Peyer's patch (tissue), 4 donors: ENCODE data around the gene KRTAP9-1. TPM values are rescaled to one million over a fixed set of nuclear protein-coding genes. Genes with fewer than 3 reads are reported as not detected.

ENCODE experiments used
- DNase-seq, 3 donors: peaks; one replicate each; pipeline ENCODE4 v3.0.0-alpha.2; 2017 to 2019
- H3K27ac ChIP-seq, 4 donors: fragments of 200-600 bp; sonication (generic); one replicate each; pipeline ENCODE4 v1.5.1; 2016 to 2019
- H3K27me3 ChIP-seq, 2 donors: fragments of 200-600 bp; sonication (generic); one replicate each; pipeline ENCODE4 v1.5.1; 2019
- H3K36me3 ChIP-seq, 3 donors: fragments of 200-600 bp; sonication (generic); one replicate each; pipeline ENCODE4 v1.5.1; 2016 to 2019
- H3K4me1 ChIP-seq, 4 donors: fragments of 200-600 bp; sonication (generic); one replicate each; pipeline ENCODE4 v1.5.1; 2016 to 2019
- H3K4me3 ChIP-seq, 4 donors: fragments of 200-600 bp; sonication (generic); 1 replicate in 3 of 4; 2 replicates in 1 of 4; pipeline ENCODE4 v1.5.1; 2016 to 2019; ENCODE audit warnings: mild to moderate bottlenecking in 1 of 4
- H3K9me3 ChIP-seq, 4 donors: fragments of 200-600 bp; sonication (generic); one replicate each; pipeline ENCODE4 v1.5.1; 2016 to 2019; ENCODE audit warnings: mild to moderate bottlenecking in 1 of 4
- CTCF ChIP-seq, 6 experiments: fragments of 450-650 bp in 4 of 6; fragments of 200-600 bp in 2 of 6; sonication (generic) in 1 of 6; IDR thresholded peaks; one replicate each; pipeline ENCODE4 v1.5.1; 2017 to 2019; ENCODE audit warnings: antibody characterized with exemption in 6 of 6, mild to moderate bottlenecking in 3 of 6, moderate library complexity in 1 of 6
- POLR2A ChIP-seq, 2 donors: fragments of 450-650 bp; IDR thresholded peaks; one replicate each; pipeline ENCODE4 v1.5.1; 2017; ENCODE audit warnings: antibody characterized with exemption in 2 of 2, mild to moderate bottlenecking in 2 of 2, moderate library complexity in 2 of 2
- total RNA-seq, 4 donors: library from RNA; depleted of rRNA; stranded (reverse); fragments of >200 nt; gene quantifications; one replicate each; pipeline ENCODE4 v1.1.0, GENCODE V29; 2016

The KRTAP9-1 gene
- total RNA-seq, 4 donors from 2014 or later = not detected

- H3K4me1 ChIP-seq = peaks cover 0 to 2% (median 0%) of the 10 kb centered on the region in 4 donors
- H3K27ac ChIP-seq = no peak within 1 kb of the TSS
- H3K27me3 ChIP-seq = no peaks in the 10 kb centered on the region
- no peak within 1 kb of the TSS for H3K4me3 ChIP-seq
- no peaks in the 10 kb centered on the region for H3K9me3 ChIP-seq
- no peak for DNase-seq
- H3K36me3 ChIP-seq = no peaks in the 10 kb centered on the region
- no peak for TF ChIP-seq POLR2A (IDR thresholded peaks at IDR 0.05)
- no peak for TF ChIP-seq CTCF (IDR thresholded peaks at IDR 0.05)
Measured at GRCh38 chr17:41177727-41178271, 11.9 kb upstream of the KRTAP9-1 start, which contains the start of gene KRTAP4-2. Gene KRTAP4-2, minus strand, starts transcription at chr17:41178221. Its CDS starts 57 bp downstream, at chr17:41178164.

GRCh38 chr17:41178341-41178740, 11.3 kb upstream of the KRTAP9-1 start:
- DNase-seq = no peak
- H3K4me1 ChIP-seq = peaks cover 0 to 6% (median 0%) of the 10 kb centered on the region in 4 donors
- H3K4me3 ChIP-seq = no peak overlapping the region
- no peak overlapping the region for H3K27ac ChIP-seq
- H3K9me3 ChIP-seq = no peaks in the 10 kb centered on the region
- H3K27me3 ChIP-seq = no peaks in the 10 kb centered on the region
- TF ChIP-seq POLR2A (IDR thresholded peaks at IDR 0.05) (no peak), CTCF (IDR thresholded peaks at IDR 0.05) (no peak)
- H3K36me3 ChIP-seq = no peaks in the 10 kb centered on the region

GRCh38 chr17:41178843-41179616, 10.7 kb upstream of the KRTAP9-1 start:
- H3K27ac ChIP-seq = no peak overlapping the region
- no peak for DNase-seq

DNA sequence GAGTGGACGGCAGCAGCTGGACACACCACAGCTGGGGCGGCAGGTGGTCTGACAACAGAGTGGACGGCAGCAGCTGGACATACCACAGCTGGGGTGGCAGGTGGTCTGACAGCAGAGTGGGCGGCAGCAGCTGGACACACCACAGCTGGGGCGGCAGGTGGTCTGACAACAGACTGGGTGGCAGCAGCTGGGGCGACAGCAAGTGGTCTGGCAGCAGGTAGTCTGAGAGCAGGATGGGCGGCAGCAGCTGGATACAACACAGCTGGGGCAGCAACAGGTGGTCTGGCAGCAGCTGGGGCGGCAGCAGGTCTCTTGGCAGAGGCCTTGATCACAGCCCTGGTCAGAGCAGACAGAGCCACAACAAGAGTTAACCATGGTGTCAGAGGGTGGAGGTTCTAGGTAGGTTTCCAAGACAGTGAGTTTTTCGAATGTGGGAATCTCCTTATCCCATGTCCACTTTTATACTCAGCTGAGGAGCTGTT, 5.2 kb upstream of the KRTAP9-1 start, which contains the start of gene KRTAP4-1:
KRTAP4-1 (minus strand) TSS at position 432 of the 482 bp plus-strand sequence; CDS start at position 375, 57 bp downstream.
- Histone ChIP-seq H3K27me3 (no peaks in the 10 kb centered on the region), H3K4me1 (peaks cover 0 to 6% (median 0%) of the 10 kb centered on the region in 4 donors), H3K9me3 (no peaks in the 10 kb centered on the region)

More at GRCh38 chr17:41178843-41179616, 10.7 kb upstream of the KRTAP9-1 start:
- peaks cover 0 to 6% (median 0%) of the 10 kb centered on the region in 4 donors for H3K4me1 ChIP-seq
- H3K27me3 ChIP-seq = no peaks in the 10 kb centered on the region
- no peaks in the 10 kb centered on the region for H3K36me3 ChIP-seq
- TF ChIP-seq CTCF (IDR thresholded peaks at IDR 0.05) (no peak), POLR2A (IDR thresholded peaks at IDR 0.05) (no peak)
- H3K9me3 ChIP-seq = no peaks in the 10 kb centered on the region
- no peak overlapping the region for H3K4me3 ChIP-seq

GRCh38 chr17:41185001-41185400, 4.7 kb upstream of the KRTAP9-1 start:
- Histone ChIP-seq H3K4me1 (peaks cover 0 to 6% (median 0%) of the 10 kb centered on the region in 4 donors), H3K27ac (no peak overlapping the region), H3K27me3 (no peaks in the 10 kb centered on the region), H3K9me3 (no peaks in the 10 kb centered on the region), H3K4me3 (no peak overlapping the region), H3K36me3 (no peaks in the 10 kb centered on the region)
- TF ChIP-seq POLR2A (IDR thresholded peaks at IDR 0.05) (no peak), CTCF (IDR thresholded peaks at IDR 0.05) (no peak)
- DNase-seq = no peak

More for the DNA sequence above, 5.2 kb upstream of the KRTAP9-1 start, which contains the start of gene KRTAP4-1:
- TF ChIP-seq CTCF (IDR thresholded peaks at IDR 0.05) (no peak), POLR2A (IDR thresholded peaks at IDR 0.05) (no peak)
- H3K27ac ChIP-seq = no peak within 1 kb of the TSS
- H3K4me3 ChIP-seq = no peak within 1 kb of the TSS
- no peak for DNase-seq
- no peaks in the 10 kb centered on the region for H3K36me3 ChIP-seq
